Limb (tissue), 2 donors: Measurements from ENCODE around the gene ORC2.
"Not testable (repeated sequence)": the region's sequence is repeated elsewhere in the genome, so short reads cannot be mapped to it uniquely, and the experiment has no call there.

Experiments
- DNase-seq, 2 donors: peaks; one replicate each; pipeline ENCODE4 v3.0.0-alpha.2; 2016; ENCODE audit errors: extremely low spot score in 2 of 2

The ORC2 gene

GRCh38 chr2:200963124-200963917 is at the start of gene ORC2:
TSS of gene ORC2 (minus strand) at chr2:200963660. CDS start at chr2:200958123, 5,537 bp downstream.
- DNase-seq: peak; percentile 95 to 98

- no peak for DNase-seq
Observed at GRCh38 chr2:201008296-201008829, 44.9 kb upstream of the ORC2 start.

GRCh38 chr2:201007584-201007998 is 44.1 kb upstream of the ORC2 start:
- no peak for DNase-seq

- DNase-seq: no peak
Observed at GRCh38 chr2:201006704-201007103, 43.2 kb upstream of the ORC2 start.

- no peak for DNase-seq
Observed at GRCh38 chr2:201004370-201004769, 40.9 kb upstream of the ORC2 start.

- DNase-seq: no peak
Observed at GRCh38 chr2:200993097-200993496, 29.6 kb upstream of the ORC2 start.

GRCh38 chr2:200987137-200987536 is 23.7 kb upstream of the ORC2 start:
- no peak for DNase-seq

GRCh38 chr2:200985799-200986198 is 22.3 kb upstream of the ORC2 start:
- no peak for DNase-seq

- DNase-seq: no peak
Observed at GRCh38 chr2:200976710-200977109, 13.2 kb upstream of the ORC2 start.

GRCh38 chr2:200975672-200976071 is 12.2 kb upstream of the ORC2 start:
- DNase-seq: no peak

GRCh38 chr2:200970057-200970456 is 6.6 kb upstream of the ORC2 start:
- not testable (repeated sequence) for DNase-seq

- no peak for DNase-seq
Observed at GRCh38 chr2:200968735-200969134, 5.3 kb upstream of the ORC2 start.

GRCh38 chr2:200968162-200968561 is 4.7 kb upstream of the ORC2 start:
- DNase-seq: no peak

- DNase-seq: no peak
Observed at GRCh38 chr2:200966770-200967169, 3.3 kb upstream of the ORC2 start.

- DNase-seq: no peak
Observed at GRCh38 chr2:200964498-200964897, 1.0 kb upstream of the ORC2 start.

GRCh38 chr2:200963918-200964252 is 425 bp upstream of the ORC2 start:
- DNase-seq: not testable (repeated sequence)

GRCh38 chr2:200962811-200963123 is 693 bp downstream of the ORC2 start:
- no peak for DNase-seq

GRCh38 chr2:200961674-200962073 is 1.8 kb downstream of the ORC2 start:
- no peak for DNase-seq

- DNase-seq: no peak
Observed at GRCh38 chr2:200950378-200950777, 13.1 kb downstream of the ORC2 start.

- DNase-seq: no peak
Observed at GRCh38 chr2:200945395-200945729, 18.1 kb downstream of the ORC2 start.

- no peak for DNase-seq
Observed at GRCh38 chr2:200944467-200945394, 18.7 kb downstream of the ORC2 start.

- DNase-seq: no peak
Observed at GRCh38 chr2:200943527-200944105, 19.8 kb downstream of the ORC2 start.
